IMR-90 (cell line): ENCODE data around the gene DUSP2. TPM values are rescaled to one million over a fixed set of nuclear protein-coding genes. Genes with fewer than 3 reads are reported as not detected.

Experiments used
- ATAC-seq: fragments of 200-7000 bp; cut with Tn5 transposase; 2 replicates; pipeline ENCODE4 v1.9.1; 2020; ENCODE audit warnings: low read depth, mild to moderate bottlenecking, moderate library complexity
- BruUV-seq: library from RNA; stranded (reverse); fragments of 400-500 nt; replicated peaks from 2 replicates; lab custom pipeline; 2021; lab: Mats Ljungman, UMichigan
- CTCF ChIA-PET: fragments of 300-600 bp; formaldehyde crosslinking; extraction: SDS; loops from one replicate; lab custom pipeline; 2021; ENCODE audit warnings: antibody characterized with exemption; lab: Yijun Ruan, JAX
- POLR2A ChIA-PET: fragments of 300-600 bp; sonication (Branson Sonifier 250); formaldehyde crosslinking; loops from one replicate; lab custom pipeline; 2022; ENCODE audit warnings: antibody characterized with exemption; ENCODE audit not compliant: unreplicated experiment; lab: Charles Lee
- DNase-seq: peaks from one replicate; pipeline ENCODE4 v3.0.0; 2013
- H2AFZ ChIP-seq: replicated peaks from 2 replicates; pipeline ENCODE3; 2013; ENCODE audit warnings: low read length, mild to moderate bottlenecking; ENCODE audit not compliant: poor library complexity
- H2AK5ac ChIP-seq: 2 replicates; pipeline ENCODE4 v1.6.1; 2013; ENCODE audit warnings: low read depth, low read length, inconsistent platforms
- H2AK9ac ChIP-seq: replicated peaks from 2 replicates; pipeline ENCODE3; 2013; ENCODE audit warnings: mild to moderate bottlenecking, low read depth, low read length, moderate library complexity; ENCODE audit not compliant: poor library complexity
- H2BK120ac ChIP-seq: 2 replicates; pipeline ENCODE4 v1.6.1; 2013; ENCODE audit warnings: low read depth, low read length, inconsistent platforms
- H2BK15ac ChIP-seq: 3 replicates; pipeline ENCODE4 v1.6.1; 2013; ENCODE audit warnings: low read depth, low read length, inconsistent platforms
- H2BK20ac ChIP-seq: 2 replicates; pipeline ENCODE4 v1.6.1; 2013; ENCODE audit warnings: low read depth, mild to moderate bottlenecking, inconsistent platforms, low read length, moderate library complexity
- H2BK5ac ChIP-seq: 2 replicates; pipeline ENCODE4 v1.6.1; 2013; ENCODE audit warnings: mild to moderate bottlenecking, low read depth, low read length, inconsistent platforms; ENCODE audit not compliant: poor library complexity, severe bottlenecking
- H3K14ac ChIP-seq: replicated peaks from 2 replicates; pipeline ENCODE4 v1.6.1; 2013; ENCODE audit warnings: low read depth, low read length, inconsistent platforms
- H3K18ac ChIP-seq: 2 replicates; pipeline ENCODE4 v1.6.1; 2013; ENCODE audit warnings: low read depth, low read length, control low read depth
- H3K23ac ChIP-seq: 2 replicates; pipeline ENCODE4 v1.6.1; 2013; ENCODE audit warnings: low read depth, low read length, inconsistent platforms
- H3K27ac ChIP-seq: 2 replicates; pipeline ENCODE4 v1.5.1; 2013; ENCODE audit warnings: mild to moderate bottlenecking, control low read depth, low read length; ENCODE audit not compliant: insufficient read depth
- H3K27me3 ChIP-seq: 2 replicates; pipeline ENCODE4 v1.6.1; 2013; ENCODE audit warnings: low read length; ENCODE audit not compliant: control insufficient read depth, insufficient read depth
- H3K36me3 ChIP-seq: 2 replicates; pipeline ENCODE4 v1.6.1; 2013; ENCODE audit warnings: low read length, mixed read lengths; ENCODE audit not compliant: control insufficient read depth, insufficient read depth
- H3K4ac ChIP-seq: 2 replicates; pipeline ENCODE4 v1.6.1; 2013; ENCODE audit warnings: low read depth, low read length, inconsistent platforms
- H3K4me1 ChIP-seq: 2 replicates; pipeline ENCODE4 v1.6.1; 2013; ENCODE audit warnings: low read length, mixed read lengths; ENCODE audit not compliant: control insufficient read depth, insufficient read depth
- H3K4me2 ChIP-seq: 2 replicates; pipeline ENCODE4 v1.6.1; 2013; ENCODE audit warnings: low read depth, mild to moderate bottlenecking, control low read depth, low read length, moderate library complexity
- H3K4me3 ChIP-seq: 2 replicates; pipeline ENCODE4 v1.5.1; 2013; ENCODE audit warnings: low read depth, mild to moderate bottlenecking, control low read depth, low read length, moderate library complexity; ENCODE audit not compliant: insufficient read depth
- H3K56ac ChIP-seq: 2 replicates; pipeline ENCODE4 v1.6.1; 2013; ENCODE audit warnings: low read length, inconsistent platforms; ENCODE audit not compliant: insufficient read depth; ENCODE audit errors: extremely low read depth
- H3K79me1 ChIP-seq, 2 experiments: 2 replicates each; pipeline ENCODE4 v1.6.1; 2013; ENCODE audit warnings: low read length in 2 of 2, inconsistent platforms in 1 of 2, low read depth in 1 of 2
- H3K9ac ChIP-seq: 2 replicates; pipeline ENCODE4 v1.6.1; 2013; ENCODE audit warnings: low read depth, low read length, control low read depth
- H3K9me1 ChIP-seq: 2 replicates; pipeline ENCODE4 v1.6.1; 2013; ENCODE audit warnings: low read length, inconsistent platforms; ENCODE audit not compliant: insufficient read depth
- H3K9me3 ChIP-seq: 2 replicates; pipeline ENCODE4 v1.6.1; 2013; ENCODE audit warnings: low read length; ENCODE audit not compliant: control insufficient read depth, insufficient read depth
- H4K20me1 ChIP-seq: 2 replicates; pipeline ENCODE4 v1.6.1; 2013; ENCODE audit warnings: low read length, inconsistent platforms; ENCODE audit not compliant: insufficient read depth
- H4K5ac ChIP-seq: 2 replicates; pipeline ENCODE4 v1.6.1; 2013; ENCODE audit warnings: mild to moderate bottlenecking, low read depth, low read length, control low read depth
- H4K8ac ChIP-seq, 2 experiments: 2 replicates each; pipeline ENCODE4 v1.6.1; 2013; ENCODE audit warnings: low read depth in 2 of 2, low read length in 2 of 2, control low read depth in 1 of 2, inconsistent platforms in 1 of 2
- H4K91ac ChIP-seq: 2 replicates; pipeline ENCODE4 v1.6.1; 2013; ENCODE audit warnings: low read depth, low read length, inconsistent platforms; ENCODE audit not compliant: insufficient read depth
- CEBPB ChIP-seq: IDR thresholded peaks from 2 replicates; pipeline ENCODE4 v1.6.1; 2012; ENCODE audit warnings: low read depth, low read length, improper control_type of control experiment
- CTCF ChIP-seq: conservative IDR thresholded peaks from 2 replicates; pipeline ENCODE4 v1.5.1; 2012; ENCODE audit warnings: mild to moderate bottlenecking, low read depth, low read length, improper control_type of control experiment
- MAZ ChIP-seq: IDR thresholded peaks from 2 replicates; pipeline ENCODE4 v1.6.1; 2012; ENCODE audit warnings: low read depth, mild to moderate bottlenecking, low read length, improper control_type of control experiment, moderate library complexity, borderline replicate concordance
- MXI1 ChIP-seq: IDR thresholded peaks from 2 replicates; pipeline ENCODE4 v1.6.1; 2012; ENCODE audit warnings: low read depth, mild to moderate bottlenecking, low read length, moderate library complexity, borderline replicate concordance
- NFE2L2 ChIP-seq: fragments of 150-350 bp; IDR thresholded peaks from 2 replicates; pipeline ENCODE4 v1.6.1; 2016; ENCODE audit warnings: low read depth, mild to moderate bottlenecking, low read length
- POLR2A ChIP-seq: IDR thresholded peaks from 2 replicates; pipeline ENCODE4 v1.6.1; 2012; ENCODE audit warnings: mild to moderate bottlenecking, low read depth, low read length
- RFX5 ChIP-seq: IDR thresholded peaks from 2 replicates; pipeline ENCODE4 v1.8.0; 2012; ENCODE audit warnings: low read depth, mild to moderate bottlenecking, low read length, moderate library complexity
- SMC3 ChIP-seq: fragments of 150-350 bp; IDR thresholded peaks from 2 replicates; pipeline ENCODE4 v1.6.1; 2016; ENCODE audit warnings: low read depth, mild to moderate bottlenecking, antibody characterized with exemption, low read length, moderate library complexity
- USF2 ChIP-seq: fragments of 150-350 bp; IDR thresholded peaks from 2 replicates; pipeline ENCODE4 v1.6.1; 2017; ENCODE audit warnings: mild to moderate bottlenecking, antibody characterized with exemption, low read length, low read depth
- WGBS, 2 experiments: methylation state at CpG; one replicate each; pipeline versions ENCODE4 v1.1.5 to v1.1.7; 2013; ENCODE audit warnings: missing lambda C conversion rate in 2 of 2; ENCODE audit not compliant: insufficient read length in 1 of 2; ENCODE audit errors: extremely low coverage in 2 of 2; 5-methylcytosine and 5-hydroxymethylcytosine counted together
- dilution Hi-C: fragments of 300-500 bp; cut with HindIII; formaldehyde crosslinking; loops from one replicate; pipeline ENCODE4 v1.14.3; 2018; ENCODE audit warnings: low sequenced_read_pairs; ENCODE audit not compliant: unreplicated experiment
- in situ Hi-C: fragments of 300-500 bp; cut with MboI; formaldehyde crosslinking; loops from 3 replicates; pipeline ENCODE4 v1.14.3; 2019; ENCODE audit warnings: low sequenced_read_pairs, inconsistent platforms, mixed read lengths
- intact Hi-C: fragments of 100-400 bp; cut with micrococcal nuclease; formaldehyde crosslinking; loops from 2 replicates; pipeline ENCODE4 v1.10.0; 2022
- polyA plus RNA-seq, 3 experiments: library from polyadenylated mRNA; depleted of rRNA; stranded (reverse); fragments of >200 nt; gene quantifications; 2 replicates each; pipeline ENCODE4 v1.2.3, GENCODE V29; 2012; ENCODE audit warnings: low replicate concordance in 1 of 3
- total RNA-seq: library from RNA; depleted of rRNA; stranded (reverse); fragments of >200 nt; gene quantifications from 2 replicates; pipeline ENCODE4 v1.2.3, GENCODE V29; 2012
- TF ChIP-seq, protein P1 (sequence below): fragments of 150-350 bp; IDR thresholded peaks from 2 replicates; pipeline ENCODE4 v1.6.1; 2016; ENCODE audit warnings: low read depth, mild to moderate bottlenecking, low read length, moderate library complexity, borderline replicate concordance

Gene DUSP2
- total and polyA plus RNA-seq, 2 of the 4 experiments (the other 2 are of a cell fraction), result 1.8 to 3.8 TPM

- Histone ChIP-seq H3K4me3 (no peak overlapping the region), H3K4me1 (no peaks in the 10 kb centered on the region), H3K9me3 (no peaks in the 10 kb centered on the region), H3K36me3 (no peaks in the 10 kb centered on the region), H3K9me1 (no peaks in the 10 kb centered on the region), H3K27ac (no peak overlapping the region), H3K79me1 (no peaks in the 10 kb centered on the region), H4K8ac (no peak overlapping the region), H2AFZ (no peak overlapping the region), H2BK20ac (no peak overlapping the region), H4K20me1 (no peaks in the 10 kb centered on the region), H3K4ac (no peak overlapping the region), H3K14ac (no peak overlapping the region), H4K5ac (no peak overlapping the region), H3K56ac (no peak overlapping the region), H3K18ac (no peak overlapping the region), H3K27me3 (peaks cover 12% of the 10 kb centered on the region; the same call in 1 of the 2 replicates), H3K9ac (no peak overlapping the region), H2BK120ac (no peak overlapping the region), H2BK15ac (no peak overlapping the region), H2BK5ac (no peak overlapping the region), H3K4me2 (no peak overlapping the region), H2AK5ac (no peak overlapping the region), H4K91ac (no peak overlapping the region), H2AK9ac (no peak overlapping the region), H3K23ac (no peak overlapping the region)
- dilution Hi-C loops, result no loop called here
- in situ Hi-C loops, result no loop called here
- ChIA-PET CTCF (no interaction called here), POLR2A (no interaction called here)
- no peak for ATAC-seq
- TF ChIP-seq SMC3, result no peak
- TF ChIP-seq, protein P1, sequence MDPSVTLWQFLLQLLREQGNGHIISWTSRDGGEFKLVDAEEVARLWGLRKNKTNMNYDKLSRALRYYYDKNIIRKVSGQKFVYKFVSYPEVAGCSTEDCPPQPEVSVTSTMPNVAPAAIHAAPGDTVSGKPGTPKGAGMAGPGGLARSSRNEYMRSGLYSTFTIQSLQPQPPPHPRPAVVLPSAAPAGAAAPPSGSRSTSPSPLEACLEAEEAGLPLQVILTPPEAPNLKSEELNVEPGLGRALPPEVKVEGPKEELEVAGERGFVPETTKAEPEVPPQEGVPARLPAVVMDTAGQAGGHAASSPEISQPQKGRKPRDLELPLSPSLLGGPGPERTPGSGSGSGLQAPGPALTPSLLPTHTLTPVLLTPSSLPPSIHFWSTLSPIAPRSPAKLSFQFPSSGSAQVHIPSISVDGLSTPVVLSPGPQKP, result no peak
- no peak for TF ChIP-seq USF2
- no peak for TF ChIP-seq NFE2L2
- no peak for TF ChIP-seq POLR2A
- no peak for TF ChIP-seq RFX5
- TF ChIP-seq MAZ, result no peak
- no peak for TF ChIP-seq MXI1
- TF ChIP-seq CTCF, result no peak
- no peak for TF ChIP-seq CEBPB
- intact Hi-C loops, result no loop called here
- DNase-seq, result no peak
- no TSS peak for BruUV-seq
- WGBS, 2 experiments, result 81% methylated on average over 9 of the region's 17 CpGs; no CpG with 5 or more reads in 1 of the 2 experiments
These were observed 14.0 kb upstream of the DUSP2 start for GRCh38 chr2:96159084-96159830.
